ENCODE data around the gene NLRP1. TPM values are rescaled to one million over a fixed set of nuclear protein-coding genes. Genes with fewer than 3 reads are reported as not detected.

The NLRP1 gene
- 10 to 100 TPM; 11.4 to 16.5 TPM for total RNA-seq

GRCh38 chr17:5584383-5585286, at the start of gene NLRP1:
TSS of gene NLRP1 (minus strand) at chr17:5584509. CDS start at chr17:5583957, 552 bp downstream.
- Histone ChIP-seq H3K9me3 (no peaks in the 10 kb centered on the region), H3K27ac (peak within 1 kb of the TSS; percentile 83 to 90), H3K27me3 (no peaks in the 10 kb centered on the region), H3K4me1 (peaks cover 0 to 34% of the 10 kb centered on the region in 2 donors), H3K4me3 (peak within 1 kb of the TSS; percentile 55 to 61), H3K36me3 (no peaks in the 10 kb centered on the region)
- DNase-seq (ENCODE audit: low spot score), result peak; percentile 97
- TF ChIP-seq CTCF (IDR thresholded peaks at IDR 0.05), result no peak

GRCh38 chr17:5631958-5632590, 47.8 kb upstream of the NLRP1 start:
- DNase-seq (ENCODE audit: low spot score), result no peak
- Histone ChIP-seq H3K27me3 (no peaks in the 10 kb centered on the region), H3K4me3 (no peak overlapping the region), H3K36me3 (no peaks in the 10 kb centered on the region), H3K27ac (no peak overlapping the region), H3K9me3 (no peaks in the 10 kb centered on the region), H3K4me1 (no peaks in the 10 kb centered on the region)
- TF ChIP-seq CTCF (IDR thresholded peaks at IDR 0.05), result no peak

- no peak for DNase-seq (ENCODE audit: low spot score)
- H3K36me3 ChIP-seq, result no peaks in the 10 kb centered on the region
- no peak for TF ChIP-seq CTCF (IDR thresholded peaks at IDR 0.05)
- H3K4me1 ChIP-seq, result no peaks in the 10 kb centered on the region
- H3K27me3 ChIP-seq, result no peaks in the 10 kb centered on the region
- H3K4me3 ChIP-seq, result no peak overlapping the region
- no peak overlapping the region for H3K27ac ChIP-seq
- H3K9me3 ChIP-seq, result no peaks in the 10 kb centered on the region
These were observed 46.1 kb upstream of the NLRP1 start for GRCh38 chr17:5630434-5630833.

- Histone ChIP-seq H3K36me3 (no peaks in the 10 kb centered on the region), H3K27me3 (no peaks in the 10 kb centered on the region)
- no peak for TF ChIP-seq CTCF (IDR thresholded peaks at IDR 0.05)
These were observed 44.8 kb upstream of the NLRP1 start for GRCh38 chr17:5629128-5629527.

GRCh38 chr17:5628262-5628661, 44.0 kb upstream of the NLRP1 start:
- Histone ChIP-seq H3K4me1 (no peaks in the 10 kb centered on the region), H3K4me3 (no peak overlapping the region), H3K27ac (no peak overlapping the region), H3K36me3 (no peaks in the 10 kb centered on the region), H3K27me3 (no peaks in the 10 kb centered on the region), H3K9me3 (no peaks in the 10 kb centered on the region)
- no peak for TF ChIP-seq CTCF (IDR thresholded peaks at IDR 0.05)
- DNase-seq (ENCODE audit: low spot score), result no peak

More at GRCh38 chr17:5629128-5629527, 44.8 kb upstream of the NLRP1 start:
- Histone ChIP-seq H3K4me1 (no peaks in the 10 kb centered on the region), H3K4me3 (no peak overlapping the region), H3K9me3 (no peaks in the 10 kb centered on the region), H3K27ac (no peak overlapping the region)
- no peak for DNase-seq (ENCODE audit: low spot score)

All from right atrium auricular region (tissue), 2 donors.